Measurements from ENCODE around the gene TDRD10. TPM values are rescaled to one million over a fixed set of nuclear protein-coding genes. Genes with fewer than 3 reads are reported as not detected.

The TDRD10 gene
- total and polyA plus RNA-seq, 2 donors (not counting 1 experiment from before 2014, with no cell fraction given) = under 0.01 TPM; not detected in 1

DNA sequence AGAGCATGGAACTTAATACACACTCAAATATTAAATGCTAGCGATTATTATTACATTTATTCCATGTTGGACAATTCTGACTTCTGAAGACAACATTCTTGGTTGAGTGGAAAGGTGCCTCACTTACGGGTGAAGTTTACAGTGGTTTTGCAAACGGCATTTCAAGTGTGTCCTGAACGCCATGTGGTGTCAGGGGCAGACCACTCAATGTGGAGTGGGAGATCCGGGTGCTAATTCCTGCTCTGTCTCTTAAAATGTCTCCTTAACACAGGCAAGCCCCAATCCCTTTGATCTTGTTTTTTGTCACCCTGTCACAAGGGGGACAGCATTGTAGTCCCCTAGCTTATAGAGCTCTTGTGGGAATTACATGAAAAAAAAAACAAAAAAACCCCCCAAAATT, 5.6 kb upstream of the TDRD10 start:
- Histone ChIP-seq H3K4me2 (ENCODE audit: extremely low read depth, insufficient read depth, low read length) (no peak overlapping the region), H3K9ac (ENCODE audit: insufficient read depth, low read length) (no peak overlapping the region), H3K4me3 (replicated peaks in 1 of 4; ENCODE audit: control extremely low read depth in 1 of 4, insufficient read depth in 1 of 4, low read depth in 3 of 4, low read length in 4 of 4) (no peak overlapping the region), H3K4me1 (ENCODE audit: control insufficient read depth, extremely low read depth, insufficient read depth, low read length) (no peaks in the 10 kb centered on the region), H2AFZ (ENCODE audit: low read length) (no peak overlapping the region), H3K79me2 (ENCODE audit: control insufficient read depth, insufficient read depth, low read length) (no peaks in the 10 kb centered on the region), H3K36me3 (ENCODE audit: control insufficient read depth, insufficient read depth, low read length) (no peaks in the 10 kb centered on the region), H3K27ac (ENCODE audit: insufficient read depth, low read length) (no peak overlapping the region), H3K9me3 (ENCODE audit: control insufficient read depth, insufficient read depth, low read depth, low read length) (no peaks in the 10 kb centered on the region), H3K27me3 (ENCODE audit: control insufficient read depth, insufficient read depth, low read length) (peaks cover 38% of the 10 kb centered on the region), H4K20me1 (ENCODE audit: control insufficient read depth, extremely low read depth, insufficient read depth, low read length) (no peaks in the 10 kb centered on the region)
- no peak for TF ChIP-seq EZH2 (IDR thresholded peaks at IDR 0.05; ENCODE audit: low read length, missing control alignments)
- TF ChIP-seq, protein P1, sequence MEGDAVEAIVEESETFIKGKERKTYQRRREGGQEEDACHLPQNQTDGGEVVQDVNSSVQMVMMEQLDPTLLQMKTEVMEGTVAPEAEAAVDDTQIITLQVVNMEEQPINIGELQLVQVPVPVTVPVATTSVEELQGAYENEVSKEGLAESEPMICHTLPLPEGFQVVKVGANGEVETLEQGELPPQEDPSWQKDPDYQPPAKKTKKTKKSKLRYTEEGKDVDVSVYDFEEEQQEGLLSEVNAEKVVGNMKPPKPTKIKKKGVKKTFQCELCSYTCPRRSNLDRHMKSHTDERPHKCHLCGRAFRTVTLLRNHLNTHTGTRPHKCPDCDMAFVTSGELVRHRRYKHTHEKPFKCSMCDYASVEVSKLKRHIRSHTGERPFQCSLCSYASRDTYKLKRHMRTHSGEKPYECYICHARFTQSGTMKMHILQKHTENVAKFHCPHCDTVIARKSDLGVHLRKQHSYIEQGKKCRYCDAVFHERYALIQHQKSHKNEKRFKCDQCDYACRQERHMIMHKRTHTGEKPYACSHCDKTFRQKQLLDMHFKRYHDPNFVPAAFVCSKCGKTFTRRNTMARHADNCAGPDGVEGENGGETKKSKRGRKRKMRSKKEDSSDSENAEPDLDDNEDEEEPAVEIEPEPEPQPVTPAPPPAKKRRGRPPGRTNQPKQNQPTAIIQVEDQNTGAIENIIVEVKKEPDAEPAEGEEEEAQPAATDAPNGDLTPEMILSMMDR (conservative IDR thresholded peaks at IDR 0.05 in 1 of 2, IDR thresholded peaks at IDR 0.05 in 1 of 2; ENCODE audit: low read depth in 1 of 2, low read length in 2 of 2) = no peak
- DNase-seq (ENCODE audit: low read depth in 2 of 2) = no peak

- Histone ChIP-seq H3K4me2 (ENCODE audit: extremely low read depth, insufficient read depth, low read length) (no peak overlapping the region), H4K20me1 (ENCODE audit: control insufficient read depth, extremely low read depth, insufficient read depth, low read length) (no peaks in the 10 kb centered on the region), H3K27me3 (ENCODE audit: control insufficient read depth, insufficient read depth, low read length) (peaks cover 43% of the 10 kb centered on the region), H3K4me1 (ENCODE audit: control insufficient read depth, extremely low read depth, insufficient read depth, low read length) (no peaks in the 10 kb centered on the region), H3K79me2 (ENCODE audit: control insufficient read depth, insufficient read depth, low read length) (no peaks in the 10 kb centered on the region), H3K9me3 (ENCODE audit: control insufficient read depth, insufficient read depth, low read depth, low read length) (no peaks in the 10 kb centered on the region), H3K9ac (ENCODE audit: insufficient read depth, low read length) (no peak overlapping the region), H3K36me3 (ENCODE audit: control insufficient read depth, insufficient read depth, low read length) (no peaks in the 10 kb centered on the region), H3K27ac (ENCODE audit: insufficient read depth, low read length) (no peak overlapping the region), H3K4me3 (replicated peaks in 1 of 4; ENCODE audit: control extremely low read depth in 1 of 4, insufficient read depth in 1 of 4, low read depth in 3 of 4, low read length in 4 of 4) (no peak overlapping the region), H2AFZ (ENCODE audit: low read length) (no peak overlapping the region)
- no peak for DNase-seq (ENCODE audit: low read depth in 2 of 2)
- no peak for TF ChIP-seq EZH2 (IDR thresholded peaks at IDR 0.05; ENCODE audit: low read length, missing control alignments)
- TF ChIP-seq, protein P1 (conservative IDR thresholded peaks at IDR 0.05 in 1 of 2, IDR thresholded peaks at IDR 0.05 in 1 of 2; ENCODE audit: low read depth in 1 of 2, low read length in 2 of 2) = no peak
Observed at GRCh38 chr1:154497026-154497806, 4.8 kb upstream of the TDRD10 start.

- no peaks in the 10 kb centered on the region for H3K4me1 ChIP-seq (ENCODE audit: control insufficient read depth, extremely low read depth, insufficient read depth, low read length)
- TF ChIP-seq, protein P1 (conservative IDR thresholded peaks at IDR 0.05 in 1 of 2, IDR thresholded peaks at IDR 0.05 in 1 of 2; ENCODE audit: low read depth in 1 of 2, low read length in 2 of 2) = no peak
- DNase-seq (ENCODE audit: low read depth in 2 of 2) = no peak
- H3K27me3 ChIP-seq (ENCODE audit: control insufficient read depth, insufficient read depth, low read length) = peaks cover 58% of the 10 kb centered on the region
- no peak overlapping the region for H3K4me3 ChIP-seq (replicated peaks in 1 of 4; ENCODE audit: control extremely low read depth in 1 of 4, insufficient read depth in 1 of 4, low read depth in 3 of 4, low read length in 4 of 4)
- H3K36me3 ChIP-seq (ENCODE audit: control insufficient read depth, insufficient read depth, low read length) = no peaks in the 10 kb centered on the region
- H3K4me2 ChIP-seq (ENCODE audit: extremely low read depth, insufficient read depth, low read length) = no peak overlapping the region
- no peak overlapping the region for H2AFZ ChIP-seq (ENCODE audit: low read length)
- H3K79me2 ChIP-seq (ENCODE audit: control insufficient read depth, insufficient read depth, low read length) = no peaks in the 10 kb centered on the region
- H3K9ac ChIP-seq (ENCODE audit: insufficient read depth, low read length) = no peak overlapping the region
- H3K27ac ChIP-seq (ENCODE audit: insufficient read depth, low read length) = no peak overlapping the region
- H3K9me3 ChIP-seq (ENCODE audit: control insufficient read depth, insufficient read depth, low read depth, low read length) = no peaks in the 10 kb centered on the region
- no peaks in the 10 kb centered on the region for H4K20me1 ChIP-seq (ENCODE audit: control insufficient read depth, extremely low read depth, insufficient read depth, low read length)
Observed at GRCh38 chr1:154499446-154499845, 2.6 kb upstream of the TDRD10 start.

All from fibroblast of lung (primary cell).